GM21825 (cell line): ENCODE results near the gene HAUS3.

Experiments used
- ATAC-seq: cut with Tn5 transposase; IDR thresholded peaks from one replicate; pipeline ENCODE4 v1.9.1; 2021; ENCODE audit warnings: mild to moderate bottlenecking, moderate library complexity; ENCODE audit not compliant: unreplicated experiment

Gene HAUS3

DNA sequence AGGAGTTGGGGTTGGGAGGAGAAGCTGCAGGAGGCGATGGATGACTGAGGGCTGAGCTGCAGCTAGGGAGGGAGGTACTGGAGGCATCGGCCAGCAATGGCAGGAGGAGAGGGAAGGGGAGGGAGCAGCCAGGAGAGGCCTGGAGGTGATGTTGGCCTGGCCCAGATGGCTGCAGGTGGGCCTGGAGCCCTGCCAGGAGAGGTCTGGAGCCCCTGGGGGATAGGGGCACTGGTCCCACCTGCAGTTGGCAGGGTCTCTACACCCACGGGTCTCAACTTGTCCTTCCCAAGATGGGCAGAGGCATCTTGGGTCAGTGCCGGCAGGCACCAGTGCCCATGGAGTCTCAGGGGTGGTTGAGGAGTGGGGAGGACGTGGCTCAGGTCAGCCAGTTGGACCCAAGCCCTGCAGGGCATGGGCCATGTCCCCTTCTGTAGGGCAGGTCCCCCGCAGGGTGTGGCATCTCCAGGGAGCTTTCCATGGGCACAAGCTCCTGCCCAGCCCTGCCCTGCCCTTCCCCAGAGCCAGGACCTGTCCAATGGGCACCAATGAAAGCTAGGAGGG lies 22.6 kb upstream of the HAUS3 start:
- no peak for ATAC-seq

DNA sequence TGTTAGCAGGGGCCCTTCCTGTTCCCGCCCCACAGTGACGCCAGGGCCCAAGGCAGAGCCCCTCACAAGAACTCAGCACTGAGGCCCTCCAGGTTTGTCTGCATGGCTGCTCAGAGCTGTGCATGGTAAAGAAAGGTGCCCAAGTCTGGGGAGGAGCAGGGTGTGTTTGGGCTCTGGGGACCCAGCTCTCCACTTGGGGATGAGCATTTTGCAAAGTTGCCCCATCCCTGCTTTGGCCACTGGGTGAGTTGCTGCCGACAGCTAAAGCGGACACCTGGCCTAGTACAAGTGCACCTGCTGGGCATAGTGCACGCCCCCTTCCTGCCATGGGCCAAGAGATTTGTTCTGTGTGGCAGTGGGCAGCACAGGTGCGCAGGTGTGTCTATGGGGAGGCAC lies 22.0 kb upstream of the HAUS3 start:
- no peak for ATAC-seq

DNA sequence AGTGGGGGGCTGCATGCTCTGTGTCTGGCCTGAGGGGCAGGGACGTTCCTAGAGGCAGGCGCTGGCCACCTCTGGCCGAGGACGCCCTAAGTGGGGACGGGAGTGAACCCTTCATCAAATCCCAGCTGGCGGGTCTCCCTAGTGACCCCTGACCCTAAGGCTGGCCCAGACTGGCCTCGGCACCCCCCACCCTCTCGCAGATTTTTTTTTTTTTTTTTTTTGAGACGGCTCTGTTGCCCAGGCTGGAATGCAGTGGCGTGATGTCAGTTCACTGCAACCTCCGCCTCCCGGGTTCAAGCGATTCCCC lies 21.0 kb upstream of the HAUS3 start:
- ATAC-seq, result no peak

DNA sequence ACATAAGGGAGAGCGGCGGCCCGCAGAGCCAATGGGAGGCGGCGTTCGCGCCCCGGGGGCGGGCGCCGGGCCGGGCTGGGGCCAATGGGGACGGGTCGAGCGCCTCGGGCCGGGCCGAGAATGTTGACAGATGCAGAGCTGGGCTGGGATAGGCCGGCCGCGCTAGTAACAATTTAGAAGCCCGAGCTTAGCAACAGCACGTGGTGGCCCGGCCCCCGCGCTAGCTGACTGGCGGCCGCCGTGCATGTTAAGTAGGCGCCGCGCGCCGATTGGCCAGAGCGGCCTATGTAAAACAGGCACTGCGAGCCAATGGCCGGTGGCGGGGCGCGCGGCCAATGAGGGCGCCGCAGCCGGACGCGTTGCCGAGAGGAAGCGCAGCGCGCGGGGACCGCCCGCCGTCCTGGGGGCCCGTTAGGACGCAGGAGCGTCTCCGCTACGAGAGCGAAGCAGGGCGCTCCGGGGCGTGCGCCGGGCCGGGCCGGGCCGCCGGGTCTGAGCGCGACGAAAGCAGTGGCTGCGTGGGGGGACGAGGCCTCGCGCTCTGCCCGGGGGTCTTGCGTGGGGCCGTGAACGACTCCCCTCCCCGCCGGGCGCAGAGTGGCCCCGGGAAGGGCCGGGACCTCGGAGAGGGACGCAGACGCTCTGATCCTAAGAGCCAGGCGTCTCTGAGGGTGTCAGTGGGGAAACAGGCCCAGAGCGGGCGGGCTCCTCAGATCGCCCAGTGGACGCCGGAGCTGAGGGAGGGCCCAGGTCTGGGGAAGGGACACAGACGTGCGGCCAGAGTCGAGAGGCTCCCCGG lies 20.4 kb upstream of the HAUS3 start:
- ATAC-seq, result peak; percentile 88

DNA sequence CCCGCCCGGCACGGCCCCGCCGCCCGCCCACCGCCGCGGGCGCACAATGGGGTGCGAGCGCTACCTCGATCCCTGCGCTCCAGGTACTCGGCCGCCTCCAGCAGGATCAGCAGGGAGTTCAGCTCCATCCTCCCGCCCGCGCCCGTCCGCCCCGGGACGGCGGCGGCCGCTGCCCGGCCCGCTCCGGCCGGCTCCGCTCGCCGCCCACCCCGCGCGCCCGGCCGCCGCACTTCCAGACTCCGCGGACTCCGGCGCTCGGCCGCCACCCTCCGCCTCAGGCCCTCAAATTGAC lies 19.9 kb upstream of the HAUS3 start, which contains the start of gene MXD4:
TSS of gene MXD4 (minus strand) at position 257 of the 292 bp plus-strand sequence. CDS start at position 128, 129 bp downstream.
- no peak for ATAC-seq

DNA sequence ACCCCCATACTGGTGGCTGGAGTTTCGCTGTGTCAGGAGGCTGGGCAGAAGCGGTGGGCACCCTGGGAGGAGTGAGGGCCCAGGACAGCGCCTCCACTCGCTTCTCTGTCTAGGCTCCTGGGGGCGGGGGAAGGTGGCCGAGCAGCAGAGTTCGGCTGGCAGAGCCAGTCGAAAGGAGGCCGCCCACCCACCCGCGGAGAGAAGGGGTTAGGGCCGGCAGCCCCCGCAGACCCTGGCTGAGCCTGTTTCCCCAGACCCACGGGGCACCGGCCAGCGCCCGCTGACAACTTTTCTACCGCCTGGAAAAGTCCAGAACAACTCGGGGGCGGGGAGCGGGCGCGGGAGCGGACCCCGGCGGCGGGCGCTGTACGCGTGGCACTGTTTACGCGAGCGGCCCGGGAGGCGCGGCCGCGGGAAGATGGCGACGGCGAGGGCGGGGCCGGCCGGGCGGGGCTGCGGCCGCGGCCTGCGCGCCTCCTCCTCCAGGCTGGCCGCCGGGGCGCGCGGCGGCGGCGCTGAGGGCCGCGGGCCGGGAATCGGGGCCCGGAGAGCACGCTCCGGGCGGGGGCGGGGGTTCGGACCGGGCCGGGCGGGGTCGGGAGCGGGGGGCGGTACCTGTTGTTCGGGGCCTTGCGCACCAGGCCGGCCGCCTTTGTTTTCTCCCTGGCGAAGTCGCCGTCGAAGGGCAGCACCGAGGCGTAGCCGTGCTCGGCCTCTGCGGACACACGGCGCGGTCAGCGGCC lies 19.4 kb upstream of the HAUS3 start:
- no peak for ATAC-seq

DNA sequence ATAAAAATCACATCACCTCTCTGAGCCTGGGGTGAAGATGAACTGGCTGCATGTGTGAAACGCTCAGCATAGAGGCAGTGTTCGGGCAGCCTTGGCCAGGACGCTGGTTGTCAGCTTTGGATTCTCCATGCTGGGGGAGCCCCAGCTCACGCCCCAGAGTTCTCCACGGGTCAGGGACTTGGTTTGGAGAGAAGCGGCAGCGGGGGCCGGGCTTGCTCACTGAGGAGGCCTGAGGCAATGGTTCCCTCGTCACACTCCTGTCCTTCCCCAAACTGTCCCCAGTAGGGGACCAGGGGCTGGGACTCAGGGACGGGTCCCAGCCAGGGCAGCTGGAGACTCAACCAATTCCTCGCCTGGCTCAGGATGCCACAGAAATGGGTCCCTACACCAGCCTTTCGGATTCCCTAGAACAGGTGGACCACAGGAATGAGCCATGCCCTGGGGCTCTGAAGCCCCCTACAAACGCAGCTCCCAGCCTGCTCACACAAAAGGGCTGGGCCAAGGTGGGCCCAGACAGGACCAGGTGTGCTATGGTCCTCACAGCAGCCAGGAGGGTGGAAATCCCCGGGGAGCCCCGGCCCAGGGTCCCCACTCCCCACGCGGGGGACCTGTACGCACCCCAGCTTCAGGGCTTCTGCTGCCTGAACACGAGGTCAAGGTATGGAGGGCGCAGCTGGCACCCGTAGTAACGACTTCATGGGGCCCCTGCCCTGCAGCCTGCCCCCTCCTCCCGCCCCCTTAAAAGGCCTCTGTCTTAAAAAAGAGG lies 18.6 kb upstream of the HAUS3 start:
- no peak for ATAC-seq

DNA sequence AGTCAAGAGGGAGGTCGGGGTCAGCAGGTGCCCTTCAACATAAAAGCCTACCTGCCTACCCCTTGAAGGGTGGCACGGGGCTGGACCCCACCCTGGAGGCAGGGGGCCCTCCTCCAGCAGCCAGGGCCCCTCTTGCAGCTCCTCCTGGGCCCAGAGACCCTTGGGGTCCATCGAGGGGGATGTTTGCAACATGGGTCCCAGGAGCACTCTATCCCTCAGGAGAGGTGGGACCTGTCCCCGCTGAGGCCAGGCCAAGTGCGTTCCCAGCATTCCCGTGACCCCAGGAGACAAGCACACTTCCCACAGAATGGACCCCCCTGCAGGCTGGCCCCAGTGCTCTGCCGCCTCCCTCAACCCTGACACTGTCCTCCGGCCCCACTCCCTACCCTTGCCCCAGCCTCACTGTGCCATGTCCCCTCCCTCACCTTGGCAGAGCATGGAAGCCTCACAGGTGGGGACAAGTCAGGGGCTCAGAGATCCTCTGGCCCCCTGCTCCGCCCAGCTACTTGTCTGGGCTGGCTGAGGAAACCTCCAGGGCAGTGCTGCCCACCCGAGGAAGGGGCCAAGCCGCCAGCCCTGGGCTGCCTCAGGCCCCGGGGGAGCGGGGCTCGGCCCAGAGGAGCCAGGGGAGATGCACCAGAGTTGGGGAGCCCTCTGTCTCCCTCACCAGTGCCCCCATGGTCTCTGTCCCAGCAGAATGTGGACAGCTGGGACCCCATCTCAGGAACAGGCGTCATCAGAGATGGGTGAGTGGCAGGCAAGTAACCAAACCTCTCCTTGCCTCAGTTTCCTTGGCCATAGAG lies 17.8 kb upstream of the HAUS3 start:
- ATAC-seq, result no peak

DNA sequence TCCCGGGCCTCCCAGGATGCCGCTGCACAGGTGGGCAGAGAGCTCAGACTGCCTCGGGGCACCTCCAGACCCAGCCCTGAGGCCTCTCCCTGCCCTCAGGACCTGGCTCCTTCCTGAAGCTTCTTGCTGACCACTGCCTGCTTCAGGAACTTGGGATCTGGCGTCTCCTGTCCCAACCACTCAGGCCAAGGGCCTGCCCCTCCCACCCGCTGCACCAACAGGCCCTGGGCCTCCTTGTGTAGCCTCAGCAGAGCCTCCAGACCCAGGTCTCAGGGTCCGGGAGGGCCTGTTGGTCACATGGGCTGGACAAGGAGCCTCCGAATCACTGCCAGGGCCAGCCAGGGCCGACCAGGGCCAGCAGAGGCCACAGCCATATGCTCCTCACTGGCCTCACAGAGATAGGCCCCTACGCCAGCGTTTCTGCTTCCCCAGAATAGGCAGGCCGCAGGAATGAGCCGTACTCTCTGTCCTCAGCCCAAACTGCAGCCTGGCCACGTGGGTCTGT lies 17.2 kb upstream of the HAUS3 start:
- no peak for ATAC-seq

DNA sequence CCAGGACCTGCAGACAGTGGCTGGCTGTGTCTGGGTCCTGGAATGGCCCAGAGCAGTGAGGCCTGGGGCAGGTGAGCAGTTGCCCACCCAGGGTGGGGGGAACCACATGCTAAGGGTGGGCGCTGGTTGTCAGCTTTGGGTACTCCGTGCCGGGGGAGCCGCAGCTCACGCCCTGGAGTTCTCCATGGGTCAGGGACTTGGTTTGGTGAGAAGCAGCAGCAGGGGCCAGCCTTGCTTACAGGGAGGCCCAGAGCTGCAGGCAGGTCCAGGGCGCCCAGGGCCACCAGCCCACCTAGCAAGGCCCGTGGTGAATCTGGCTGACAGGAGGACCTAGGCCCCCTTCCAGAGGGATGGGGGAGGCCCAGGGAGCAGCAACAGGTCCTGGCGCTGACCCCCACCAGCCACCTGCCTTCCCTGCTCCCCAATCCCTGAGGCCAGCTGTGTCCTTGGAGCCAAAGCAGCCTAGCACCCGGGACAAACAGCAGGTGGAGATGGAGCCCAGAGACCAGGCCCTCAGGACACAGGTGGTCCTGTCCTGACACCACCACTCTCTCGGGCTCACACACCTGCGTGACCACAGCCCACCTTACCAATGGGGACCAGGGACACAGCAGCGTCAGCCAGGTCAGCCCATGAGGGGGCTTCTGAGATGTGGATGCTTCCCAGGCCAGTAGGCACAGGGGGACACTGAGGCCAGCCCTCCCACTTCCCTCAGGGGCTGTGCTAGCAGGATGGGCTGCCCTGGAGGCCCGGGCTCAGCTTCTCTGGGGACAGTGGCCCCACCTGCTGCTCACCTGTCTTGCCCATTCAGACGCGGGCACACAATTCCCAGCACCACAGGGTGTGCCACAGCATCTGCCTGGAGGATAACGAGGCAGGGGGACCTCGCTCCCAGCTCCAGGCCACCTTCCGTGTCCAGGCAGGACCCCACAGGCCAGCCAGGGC lies 16.4 kb upstream of the HAUS3 start:
- ATAC-seq, result no peak

DNA sequence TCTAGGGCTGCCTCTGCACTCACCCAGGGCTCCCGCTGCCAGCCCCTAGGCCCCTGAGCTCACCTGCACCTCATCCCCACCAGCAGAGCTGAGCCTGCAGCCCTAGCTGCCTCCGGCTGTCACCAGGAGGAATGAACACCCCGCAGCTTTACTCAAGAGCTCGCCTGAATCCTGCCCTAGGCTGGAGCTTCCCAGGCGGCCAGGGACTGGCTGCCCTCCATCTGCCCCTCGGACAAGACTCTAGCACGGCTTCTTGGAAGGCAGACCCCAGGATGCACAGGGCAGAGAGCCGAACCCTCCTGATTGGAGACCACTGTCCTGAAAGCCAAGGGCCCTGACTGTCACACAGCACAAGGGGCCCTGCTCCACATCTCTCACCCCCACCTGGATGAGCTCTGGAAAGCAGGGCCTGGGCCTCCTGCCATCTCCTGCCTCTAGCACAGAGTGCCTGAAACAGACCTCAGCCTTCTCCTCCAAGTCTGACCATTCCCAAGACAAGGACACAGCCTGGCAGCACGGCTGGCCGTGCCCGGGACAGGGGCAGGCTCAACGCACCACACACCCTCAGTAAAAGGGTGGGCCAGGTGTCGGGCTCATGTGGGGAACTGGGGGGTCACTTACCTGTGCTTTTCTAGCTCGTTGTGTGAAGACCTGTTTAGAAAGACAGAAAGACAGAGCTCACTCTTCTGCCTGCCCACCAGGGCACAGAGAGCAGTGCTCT lies 15.6 kb upstream of the HAUS3 start:
- no peak for ATAC-seq

DNA sequence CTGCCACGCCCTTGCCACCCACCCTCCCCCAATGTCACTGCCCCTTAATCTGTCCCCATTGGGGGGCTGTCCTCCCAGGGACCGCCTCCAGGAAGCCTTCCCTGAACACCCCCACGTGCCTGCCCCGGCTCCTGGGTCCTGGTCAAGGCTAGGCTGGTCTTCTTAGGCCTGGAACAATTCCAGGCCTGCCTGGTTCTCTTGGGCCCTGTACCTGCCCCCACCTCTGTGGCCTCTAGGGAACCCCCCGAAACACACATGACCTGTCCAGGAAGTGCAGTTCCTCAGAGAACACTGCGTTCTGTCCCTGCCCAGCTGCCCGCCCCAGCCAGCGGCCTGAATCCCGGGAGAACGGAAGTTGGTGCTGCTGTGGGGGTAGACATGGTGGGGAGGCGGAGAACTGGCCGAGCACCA lies 14.9 kb upstream of the HAUS3 start:
- ATAC-seq, result no peak

DNA sequence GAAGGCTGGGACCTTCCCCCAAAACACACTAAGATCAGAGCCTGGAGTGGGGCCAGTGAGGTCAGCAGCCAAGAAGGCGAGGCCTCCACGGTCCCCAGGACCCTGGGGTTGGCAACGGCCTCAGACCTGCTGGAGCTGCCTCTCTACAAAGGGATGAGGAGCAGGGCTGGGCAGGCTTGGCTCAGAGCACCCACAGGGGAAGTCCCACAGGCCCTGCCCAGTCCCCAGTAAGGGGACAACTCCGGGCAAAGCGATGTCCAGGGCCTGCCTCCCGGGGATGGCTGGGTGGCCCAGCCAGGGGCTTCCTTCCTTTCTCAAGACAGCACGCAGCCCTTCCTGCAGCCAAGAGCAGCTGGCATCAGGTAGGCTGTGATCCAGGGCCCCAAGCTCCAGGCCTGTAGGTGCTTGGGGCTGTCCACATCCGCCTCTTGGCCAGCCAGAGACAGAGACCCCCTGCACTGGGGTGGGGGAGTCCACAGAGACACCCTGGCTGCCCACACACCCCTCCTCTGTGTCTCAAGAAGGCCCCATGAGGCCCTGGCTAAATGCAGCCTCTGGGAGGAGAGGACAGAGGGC lies 14.3 kb upstream of the HAUS3 start:
- ATAC-seq, result no peak

DNA sequence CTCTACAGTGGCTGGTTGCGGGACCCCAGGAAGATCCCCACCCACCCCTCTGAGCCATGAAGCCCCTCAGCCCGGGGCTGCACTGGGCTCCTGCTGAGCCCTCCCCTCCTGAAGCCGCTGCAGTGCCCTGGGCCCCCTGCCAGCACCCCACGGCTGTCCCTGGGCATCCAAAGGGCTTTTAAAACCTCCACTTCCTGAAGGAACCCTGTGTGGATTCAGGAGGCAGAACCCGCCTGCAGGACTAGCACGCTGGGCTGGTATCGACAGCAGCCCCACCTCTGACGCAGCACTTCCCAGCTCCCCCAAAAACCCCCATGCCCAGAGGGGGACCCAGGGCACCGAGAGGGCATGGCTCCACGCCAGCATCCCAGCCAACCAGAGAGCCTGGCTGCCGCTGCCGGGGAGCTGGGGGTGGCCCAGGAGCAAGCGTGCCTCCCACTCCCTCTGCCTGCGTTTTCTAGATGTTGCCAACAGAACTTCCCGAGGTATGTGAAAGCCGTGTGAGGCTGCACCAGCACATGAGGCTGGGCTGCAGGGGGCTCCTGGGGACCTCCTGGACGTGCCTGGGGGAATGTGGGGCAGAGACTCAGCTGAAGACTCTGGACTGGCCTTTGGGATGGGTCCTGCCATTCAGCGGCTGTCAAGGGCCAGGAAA lies 13.7 kb upstream of the HAUS3 start:
- no peak for ATAC-seq

DNA sequence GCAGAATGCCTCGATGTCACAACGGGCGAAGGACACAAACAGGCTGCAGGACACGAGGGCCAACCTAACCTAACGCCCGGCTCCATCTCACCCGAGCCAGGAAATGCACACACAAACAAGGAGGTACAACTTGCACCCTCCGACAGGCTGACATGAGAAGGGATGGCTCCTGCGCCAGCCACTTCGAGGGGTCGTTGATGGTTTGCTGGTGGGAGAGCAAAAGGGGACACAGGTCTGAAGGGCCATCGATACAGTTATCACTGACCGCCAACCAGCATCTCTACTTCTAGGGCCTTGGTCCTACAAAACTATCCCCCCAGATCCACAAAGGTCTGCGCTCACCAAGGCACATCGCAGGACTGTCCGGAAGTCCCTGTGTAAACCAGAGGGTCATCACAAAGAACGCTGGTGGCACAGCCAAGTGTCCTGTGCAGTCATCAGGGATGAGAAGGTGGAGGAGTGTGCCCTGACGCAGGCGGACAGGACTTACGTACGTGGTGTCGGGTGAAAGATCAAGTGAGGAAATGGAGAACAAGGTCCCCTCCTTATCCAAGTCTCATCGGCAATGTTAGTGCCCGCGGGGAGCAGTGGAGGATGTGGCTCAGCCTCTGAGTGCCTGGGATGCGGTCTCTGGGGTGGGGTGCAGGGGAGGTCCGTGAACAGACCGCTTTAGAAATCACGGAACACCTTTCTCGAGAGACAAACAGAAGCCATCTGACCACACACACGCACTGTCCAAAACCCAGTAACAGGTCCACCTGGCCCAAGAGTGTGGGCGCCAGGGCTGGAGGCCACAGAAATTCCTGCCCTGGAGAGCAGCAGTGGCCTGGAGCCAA lies 13.0 kb upstream of the HAUS3 start:
- no peak for ATAC-seq

DNA sequence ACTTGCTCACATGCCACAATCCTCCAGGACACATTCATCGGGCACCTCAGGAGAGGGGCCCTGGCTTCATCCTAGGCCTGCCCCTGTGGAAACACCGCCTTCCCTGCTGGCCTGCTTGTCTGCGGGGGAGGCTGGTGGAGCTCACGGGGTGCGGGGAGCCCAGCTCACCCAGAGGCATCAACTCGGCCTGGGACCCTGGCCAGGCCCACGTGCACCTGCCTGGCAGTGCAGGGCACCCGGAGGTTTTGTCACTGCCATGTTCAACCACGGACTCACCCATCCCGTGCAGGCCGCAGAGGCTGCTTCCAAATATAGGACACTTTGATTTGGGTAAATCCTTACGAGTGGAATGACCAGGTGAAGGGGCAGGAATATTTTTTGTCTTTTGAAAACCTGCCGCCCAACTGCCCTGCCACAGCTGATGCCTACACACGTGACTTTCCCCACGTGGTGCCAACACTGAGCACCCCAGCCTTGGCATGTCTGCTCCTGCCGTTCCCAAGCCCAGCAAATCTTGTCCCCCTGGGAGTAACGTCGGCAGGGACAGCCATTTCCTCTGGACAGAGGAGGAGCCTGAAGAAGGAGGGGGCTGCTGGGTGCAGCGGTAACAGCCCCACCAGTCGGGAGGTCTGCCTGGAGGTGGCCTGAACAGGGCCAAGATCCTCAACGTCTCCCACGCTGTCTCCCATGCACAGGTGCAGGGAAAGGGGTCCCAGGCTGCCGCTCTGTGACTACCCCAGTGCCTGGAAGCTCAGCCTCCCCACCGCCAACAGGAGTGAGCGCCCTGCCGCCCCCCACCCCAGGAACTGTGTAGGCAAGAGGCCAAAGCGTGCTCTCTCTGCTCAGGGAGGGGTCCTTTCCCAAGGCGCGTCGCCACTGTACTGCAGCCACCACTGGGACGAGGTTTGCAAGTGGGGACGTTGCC lies 11.5 kb upstream of the HAUS3 start:
- ATAC-seq, result no peak
